ENCODE data around the gene ZDHHC23.

ZDHHC23 gene

GRCh38 chr3:113948015-113948917, 453 bp downstream of the ZDHHC23 start (continued):
- TF ChIP-seq ZNF76 (tag by site-specific recombination; IDR thresholded peaks at IDR 0.05; ENCODE audit: borderline replicate concordance, low read depth) (peak; percentile 77; the same call in 1 of the 2 replicates), ELK4 (IDR thresholded peaks at IDR 0.05; ENCODE audit: borderline replicate concordance, low read depth, low read length) (no peak), IKZF3 (tag by site-specific recombination; IDR thresholded peaks at IDR 0.05) (no peak), BCL11B (tag by site-specific recombination; IDR thresholded peaks at IDR 0.05; ENCODE audit: low read depth) (no peak), ZNF366 (tag by site-specific recombination; conservative IDR thresholded peaks at IDR 0.05) (no peak), MYNN (tag by site-specific recombination; IDR thresholded peaks at IDR 0.05; ENCODE audit: borderline replicate concordance) (no peak), EGR2 (tag by site-specific recombination; IDR thresholded peaks at IDR 0.05; ENCODE audit: low read depth) (peak; percentile 79), ZNF670 (tag by site-specific recombination; IDR thresholded peaks at IDR 0.05; ENCODE audit: low read depth) (no peak), ZNF16 (tag by site-specific recombination; IDR thresholded peaks at IDR 0.05; ENCODE audit: low read depth) (no peak), ZBTB10 (tag by site-specific recombination; IDR thresholded peaks at IDR 0.05) (peak; percentile 61; the same call in 1 of the 2 replicates), PATZ1 (tag by site-specific recombination; IDR thresholded peaks at IDR 0.05) (peak; percentile 66), ZNF561 (tag by site-specific recombination; IDR thresholded peaks at IDR 0.05; ENCODE audit: borderline replicate concordance) (no peak), ZNF391 (tag by site-specific recombination; IDR thresholded peaks at IDR 0.05; ENCODE audit: borderline replicate concordance, low read depth) (no peak), ZNF184 (tag by site-specific recombination; IDR thresholded peaks at IDR 0.05) (no peak), ZNF449 (tag by site-specific recombination; IDR thresholded peaks at IDR 0.05) (peak; percentile 93), ZBTB20 (tag by site-specific recombination; IDR thresholded peaks at IDR 0.05) (peak; percentile 81; the same call in 1 of the 2 replicates), KLF9 (tag by site-specific recombination; IDR thresholded peaks at IDR 0.05; ENCODE audit: low read depth) (peak; percentile 63), ZNF362 (tag by site-specific recombination; IDR thresholded peaks at IDR 0.05) (no peak), ZNF777 (tag by site-specific recombination; IDR thresholded peaks at IDR 0.05; ENCODE audit: borderline replicate concordance) (0 out of 2 replicates have a peak, but pooled peaks have one; percentile 0), SP3 (tag by site-specific recombination; IDR thresholded peaks at IDR 0.05) (peak; percentile 56; the same call in 1 of the 2 replicates), SP2 (tag by site-specific recombination; IDR thresholded peaks at IDR 0.05) (peak; percentile 61), ZNF600 (tag by site-specific recombination; IDR thresholded peaks at IDR 0.05) (0 out of 2 replicates have a peak, but pooled peaks have one; percentile 34), ZNF23 (tag by site-specific recombination; IDR thresholded peaks at IDR 0.05; ENCODE audit: borderline replicate concordance) (no peak), SCRT2 (tag by site-specific recombination; IDR thresholded peaks at IDR 0.05) (no peak), ZEB2 (tag by site-specific recombination; IDR thresholded peaks at IDR 0.05) (0 out of 2 replicates have a peak, but pooled peaks have one; percentile 55), ZNF341 (tag by site-specific recombination; IDR thresholded peaks at IDR 0.05; ENCODE audit: low read depth) (peak; percentile 72), ZNF621 (tag by site-specific recombination; IDR thresholded peaks at IDR 0.05) (no peak), SP7 (tag by site-specific recombination; IDR thresholded peaks at IDR 0.05) (peak; percentile 42; the same call in 1 of the 2 replicates), ZNF707 (tag by site-specific recombination; IDR thresholded peaks at IDR 0.05) (no peak), ZBTB17 (tag by site-specific recombination; IDR thresholded peaks at IDR 0.05) (peak; percentile 85), ZBTB8A (tag by site-specific recombination; IDR thresholded peaks at IDR 0.05) (peak; percentile 63; the same call in 1 of the 2 replicates)

Data from HEK293 (cell line).